ENCODE data around the gene NFAT5. TPM values are rescaled to one million over a fixed set of nuclear protein-coding genes. Genes with fewer than 3 reads are reported as not detected.
A peak's percentile ranks its signal among the peaks of the same experiment; 100 is the strongest.

Gene NFAT5
- total and polyA plus RNA-seq, 9 donors, result 8.2 to 47.9 (median 37.0) TPM

- peak; percentile 43 to 71 (median 52) for DNase-seq
- Histone ChIP-seq H3K9me3 (no peaks in the 10 kb centered on the region), H3K4me1 (ENCODE audit: insufficient read depth) (no peaks in the 10 kb centered on the region), H3K27ac (peak overlapping the region; percentile 13 to 27), H3K4me3 (no peak overlapping the region), H3K27me3 (no peaks in the 10 kb centered on the region), H3K36me3 (no peaks in the 10 kb centered on the region)
- WGBS, 3 donors, result 29 to 45% (median 33%) methylated on average over 12 of the region's 12 CpGs
- TF ChIP-seq CTCF (IDR thresholded peaks at IDR 0.05) (no peak), EP300 (IDR thresholded peaks at IDR 0.05) (no peak), POLR2A (IDR thresholded peaks at IDR 0.05) (no peak)
- intact Hi-C loops (cut with DNase I), result loop anchor here (2.0 to 5.0 kb wide), 4 partner anchors 41 to 304 kb away; partner anchors contain the start of gene NOB1 (in 2 of the 4)
Measured at GRCh38 chr16:69711115-69711740, 145.5 kb downstream of the NFAT5 start.

GRCh38 chr16:69712277-69712676, 146.5 kb downstream of the NFAT5 start:
- Histone ChIP-seq H3K4me3 (no peak overlapping the region), H3K4me1 (ENCODE audit: insufficient read depth) (no peaks in the 10 kb centered on the region), H3K36me3 (no peaks in the 10 kb centered on the region), H3K27me3 (no peaks in the 10 kb centered on the region), H3K27ac (no peak overlapping the region), H3K9me3 (no peaks in the 10 kb centered on the region)
- intact Hi-C loops (cut with DNase I), result loop anchor here in 3 of 4 donors (5.0 kb wide), 3 partner anchors 40 to 305 kb away; partner anchors contain the start of gene NOB1 (in 1 of the 3)
- no peak for TF ChIP-seq CTCF (IDR thresholded peaks at IDR 0.05)
- no peak for TF ChIP-seq EP300 (IDR thresholded peaks at IDR 0.05)
- TF ChIP-seq POLR2A (IDR thresholded peaks at IDR 0.05), result no peak
- WGBS, 3 donors, result 90 to 91% (median 91%) methylated on average over 4 of the region's 4 CpGs
- DNase-seq, result no peak

- intact Hi-C loops (cut with DNase I), result loop anchor here in 3 of 4 donors (5.0 kb wide), 3 partner anchors 39 to 306 kb away; partner anchors contain the start of gene NOB1 (in 1 of the 3)
- DNase-seq, result no peak
- 86 to 91% (median 89%) methylated on average over 9 of the region's 9 CpGs for WGBS, 3 donors
Measured at GRCh38 chr16:69712914-69713581, 147.3 kb downstream of the NFAT5 start.

GRCh38 chr16:69717066-69717465, 151.3 kb downstream of the NFAT5 start:
- intact Hi-C loops (cut with DNase I), result no loop called here
- H3K4me3 ChIP-seq, result no peak overlapping the region
- TF ChIP-seq EP300 (IDR thresholded peaks at IDR 0.05), result no peak
- no peak for TF ChIP-seq CTCF (IDR thresholded peaks at IDR 0.05)
- TF ChIP-seq POLR2A (IDR thresholded peaks at IDR 0.05), result no peak
- no peaks in the 10 kb centered on the region for H3K4me1 ChIP-seq (ENCODE audit: insufficient read depth)
- no peak for DNase-seq
- H3K27me3 ChIP-seq, result no peaks in the 10 kb centered on the region
- no peaks in the 10 kb centered on the region for H3K9me3 ChIP-seq
- no peaks in the 10 kb centered on the region for H3K36me3 ChIP-seq
- 88 to 93% (median 88%) methylated on average over 6 of the region's 6 CpGs for WGBS, 3 donors
- H3K27ac ChIP-seq, result no peak overlapping the region

More at GRCh38 chr16:69712914-69713581, 147.3 kb downstream of the NFAT5 start:
- no peaks in the 10 kb centered on the region for H3K36me3 ChIP-seq
- H3K4me3 ChIP-seq, result no peak overlapping the region
- no peaks in the 10 kb centered on the region for H3K9me3 ChIP-seq
- no peaks in the 10 kb centered on the region for H3K4me1 ChIP-seq (ENCODE audit: insufficient read depth)
- TF ChIP-seq POLR2A (IDR thresholded peaks at IDR 0.05) (no peak), CTCF (IDR thresholded peaks at IDR 0.05) (no peak), EP300 (IDR thresholded peaks at IDR 0.05) (no peak)
- H3K27me3 ChIP-seq, result no peaks in the 10 kb centered on the region
- H3K27ac ChIP-seq, result no peak overlapping the region

All from ovary (tissue), 9 donors.